ENCODE measurements around the gene CAMK1D.

The CAMK1D gene

GRCh38 chr10:12375076-12375504 lies 25.7 kb downstream of the CAMK1D start:
- no peak for DNase-seq (ENCODE audit: low read depth)

- no peak for DNase-seq (ENCODE audit: low read depth)
These were observed 26.9 kb downstream of the CAMK1D start for GRCh38 chr10:12376211-12376610.

- no peak for DNase-seq (ENCODE audit: low read depth)
These were observed 28.4 kb downstream of the CAMK1D start for GRCh38 chr10:12377658-12378290.

GRCh38 chr10:12380999-12381398 lies 31.7 kb downstream of the CAMK1D start:
- DNase-seq (ENCODE audit: low read depth) = no peak

- no peak for DNase-seq (ENCODE audit: low read depth)
These were observed 32.3 kb downstream of the CAMK1D start for GRCh38 chr10:12381536-12382156.

- no peak for DNase-seq (ENCODE audit: low read depth)
These were observed 32.8 kb downstream of the CAMK1D start for GRCh38 chr10:12382157-12382548.

GRCh38 chr10:12382956-12383531 lies 33.7 kb downstream of the CAMK1D start:
- DNase-seq (ENCODE audit: low read depth) = no peak

GRCh38 chr10:12384906-12385305 lies 35.6 kb downstream of the CAMK1D start:
- DNase-seq (ENCODE audit: low read depth) = no peak

GRCh38 chr10:12387561-12388210 lies 38.3 kb downstream of the CAMK1D start:
- DNase-seq (ENCODE audit: low read depth) = no peak

GRCh38 chr10:12388671-12389070 lies 39.3 kb downstream of the CAMK1D start:
- DNase-seq (ENCODE audit: low read depth) = no peak

- DNase-seq (ENCODE audit: low read depth) = no peak
These were observed 39.9 kb downstream of the CAMK1D start for GRCh38 chr10:12389154-12389734.

- DNase-seq (ENCODE audit: low read depth) = no peak
These were observed 41.4 kb downstream of the CAMK1D start for GRCh38 chr10:12390733-12391132.

GRCh38 chr10:12391206-12391605 lies 41.9 kb downstream of the CAMK1D start:
- DNase-seq (ENCODE audit: low read depth) = no peak

GRCh38 chr10:12393831-12394230 lies 44.5 kb downstream of the CAMK1D start:
- DNase-seq (ENCODE audit: low read depth) = no peak

- no peak for DNase-seq (ENCODE audit: low read depth)
These were observed 45.1 kb downstream of the CAMK1D start for GRCh38 chr10:12394241-12395033.

- DNase-seq (ENCODE audit: low read depth) = no peak
These were observed 46.7 kb downstream of the CAMK1D start for GRCh38 chr10:12396093-12396492.

- no peak for DNase-seq (ENCODE audit: low read depth)
These were observed 47.2 kb downstream of the CAMK1D start for GRCh38 chr10:12396567-12396966.

GRCh38 chr10:12397147-12397896 lies 48.0 kb downstream of the CAMK1D start:
- DNase-seq (ENCODE audit: low read depth) = no peak

GRCh38 chr10:12397941-12398340 lies 48.6 kb downstream of the CAMK1D start:
- no peak for DNase-seq (ENCODE audit: low read depth)

- no peak for DNase-seq (ENCODE audit: low read depth)
These were observed 51.1 kb downstream of the CAMK1D start for GRCh38 chr10:12400266-12400931.

- no peak for DNase-seq (ENCODE audit: low read depth)
These were observed 52.1 kb downstream of the CAMK1D start for GRCh38 chr10:12401466-12401865.

Data from EH (cell line).